Measurements from ENCODE around the gene DOK6. TPM values are rescaled to one million over a fixed set of nuclear protein-coding genes. Genes with fewer than 3 reads are reported as not detected.

The DOK6 gene
- total and polyA plus RNA-seq, 9 of the 15 experiments (the other 6 are each of a cell fraction or from before 2014, with no cell fraction given) = not detected

DNA sequence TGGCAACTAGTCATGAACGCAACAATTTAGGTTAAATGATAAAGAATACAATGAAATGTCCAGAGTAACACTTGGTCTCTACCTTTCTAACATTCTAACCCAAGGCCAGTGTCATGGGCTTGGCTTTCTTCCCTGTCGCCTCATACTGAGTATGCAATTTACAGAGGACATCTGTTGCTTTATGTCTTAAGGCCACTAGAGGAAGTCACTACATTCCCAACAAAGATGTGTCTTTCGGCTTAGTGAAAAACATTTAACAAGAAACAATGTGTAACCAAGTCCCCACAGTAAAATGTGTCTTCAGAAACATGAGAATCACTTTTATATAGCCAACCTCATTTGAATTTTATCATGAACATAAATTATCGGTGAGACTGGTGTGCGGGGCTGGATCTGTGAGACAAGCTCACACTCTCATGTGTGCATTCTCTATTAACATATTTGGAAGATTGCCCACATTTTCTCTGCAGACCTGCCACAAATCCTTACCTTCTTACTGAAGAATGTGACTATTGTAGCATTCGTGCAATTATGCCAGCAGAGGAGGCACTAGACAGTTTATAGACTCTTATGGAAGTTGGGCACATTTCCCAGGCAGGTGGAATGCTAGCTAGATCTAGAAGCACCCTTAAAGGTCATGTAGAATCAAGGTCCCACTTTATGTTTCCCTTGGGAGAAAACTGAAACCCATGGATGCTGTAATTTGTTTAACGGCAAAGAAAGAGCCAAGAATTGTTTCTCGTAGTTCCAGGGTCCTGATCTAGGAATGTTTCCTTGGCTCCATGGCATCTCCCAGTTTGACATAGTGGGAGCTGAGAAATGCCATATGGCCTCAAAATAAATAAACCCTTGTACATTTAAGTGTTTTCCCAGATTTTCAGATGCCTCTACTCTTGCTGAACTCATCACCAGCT lies 445.2 kb downstream of the DOK6 start:
- Histone ChIP-seq H3K27ac (ENCODE audit: extremely low read depth, low read depth, low read length) (no peak overlapping the region), H3K36me3 (ENCODE audit: control insufficient read depth, insufficient read depth, low read length) (no peaks in the 10 kb centered on the region), H3K9me3 (replicated peaks; ENCODE audit: control insufficient read depth, insufficient read depth, low read depth, low read length) (no peaks in the 10 kb centered on the region), H3K9me1 (ENCODE audit: control insufficient read depth, insufficient read depth, low read length) (no peaks in the 10 kb centered on the region), H4K20me1 (replicated peaks; ENCODE audit: control insufficient read depth, insufficient read depth, low read length) (no peaks in the 10 kb centered on the region), H3K79me2 (ENCODE audit: control insufficient read depth, insufficient read depth, low read length) (no peaks in the 10 kb centered on the region), H2AFZ (ENCODE audit: low read depth, low read length) (0 out of 2 replicates have a peak overlapping the region, but pooled peaks have one; percentile 40), H3K4me3 (no peak overlapping the region), H3K27me3 (ENCODE audit: control insufficient read depth in 2 of 2, insufficient read depth in 2 of 2, low read length in 2 of 2) (no peaks in the 10 kb centered on the region), H3K4me2 (ENCODE audit: insufficient read depth, low read length) (no peak overlapping the region), H3K9ac (ENCODE audit: insufficient read depth in 1 of 2, low read depth in 2 of 2, low read length in 2 of 2) (no peak overlapping the region), H3K4me1 (replicated peaks in 1 of 2; ENCODE audit: control insufficient read depth in 2 of 2, insufficient read depth in 2 of 2, low read length in 2 of 2) (no peaks in the 10 kb centered on the region)
- BruUV-seq (replicated peaks) = no TSS peak
- no peak for ATAC-seq
- POLR2A ChIA-PET = interaction anchor here (1.6 kb wide), 1 partner anchor 15 kb away, joined by 3 read pairs; no protein-coding TSS in a partner anchor
- no peak for TF ChIP-seq IRF2 (CRISPR knock-in tag; IDR thresholded peaks at IDR 0.05)
- TF ChIP-seq CTCF (IDR thresholded peaks at IDR 0.05 in 2 of 3, conservative IDR thresholded peaks at IDR 0.05 in 1 of 3; ENCODE audit: insufficient read depth in 2 of 3, low read depth in 1 of 3, low read length in 3 of 3) = peak in 1 of 3 experiments; percentile 42; a peak in 2 of 6 replicates
- peak; percentile 25 to 55; a peak in 3 of 4 replicates for TF ChIP-seq RAD21 (CRISPR knock-in tag; conservative IDR thresholded peaks at IDR 0.05 in 1 of 2, IDR thresholded peaks at IDR 0.05 in 1 of 2)
- TF ChIP-seq ARHGAP35 (IDR thresholded peaks at IDR 0.05; ENCODE audit: partially characterized antibody) = no peak
- no peak for TF ChIP-seq PBX2 (CRISPR knock-in tag; IDR thresholded peaks at IDR 0.05; ENCODE audit: low read depth)
- 0 out of 2 replicates have a peak, but pooled peaks have one; percentile 23 for TF ChIP-seq PBX2 (tag; conservative IDR thresholded peaks at IDR 0.05; ENCODE audit: low read depth)
- intact Hi-C loops (cut with micrococcal nuclease) = loop anchor here (5.0 kb wide), 1 partner anchor 226 kb away; no protein-coding TSS in a partner anchor
- in situ Hi-C loops (cut with MboI) = no loop called here
- no peak for FAIRE-seq
- 14% methylated on average over 8 of the region's 8 CpGs for WGBS (ENCODE audit: insufficient coverage, low coverage, missing lambda C conversion rate)
- CTCF ChIA-PET (ENCODE audit: low intra/inter-chr PET ratio) = no interaction called here
- peak in 1 of 4 experiments; percentile 2 for DNase-seq (ENCODE audit: extremely low read depth in 1 of 4, low spot score in 3 of 4)
